DMS53 treated with DMSO at 0.1 percent for 48 hours (cell line): ENCODE data around the gene SNRPA.
"Not testable (repeated sequence)": the region's sequence is repeated elsewhere in the genome, so short reads cannot be mapped to it uniquely, and the experiment has no call there.

ENCODE experiments used
- DNase-seq: peaks from one replicate; lab custom pipeline; 2025; ENCODE audit not compliant: unreplicated experiment; lab: John Stamatoyannopoulos, UW

The SNRPA gene

GRCh38 chr19:40776364-40776763 is 25.4 kb downstream of the SNRPA start:
- no peak for DNase-seq

- DNase-seq = peak; percentile 97
These were observed 26.1 kb downstream of the SNRPA start for GRCh38 chr19:40776932-40777644.

- DNase-seq = no peak
These were observed 26.6 kb downstream of the SNRPA start for GRCh38 chr19:40777645-40777936.

GRCh38 chr19:40777937-40778705 is 27.1 kb downstream of the SNRPA start, which contains the start of gene RAB4B:
Gene RAB4B, plus strand, starts transcription at chr19:40778247. Its CDS starts 129 bp downstream, at chr19:40778376.
- peak; percentile 99 for DNase-seq

- no peak for DNase-seq
These were observed 27.8 kb downstream of the SNRPA start for GRCh38 chr19:40778706-40779284.

GRCh38 chr19:40780582-40780981 is 29.6 kb downstream of the SNRPA start:
- DNase-seq = no peak

GRCh38 chr19:40781140-40781539 is 30.1 kb downstream of the SNRPA start:
- DNase-seq = no peak

GRCh38 chr19:40783711-40784110 is 32.7 kb downstream of the SNRPA start:
- no peak for DNase-seq

- not testable (repeated sequence) for DNase-seq
These were observed 33.1 kb downstream of the SNRPA start for GRCh38 chr19:40784146-40784545.

- no peak for DNase-seq
These were observed 34.5 kb downstream of the SNRPA start for GRCh38 chr19:40785526-40785925.

- DNase-seq = no peak
These were observed 35.3 kb downstream of the SNRPA start for GRCh38 chr19:40786060-40787037.

- no peak for DNase-seq
These were observed 40.3 kb downstream of the SNRPA start for GRCh38 chr19:40791349-40791748.

GRCh38 chr19:40791996-40792395 is 41.0 kb downstream of the SNRPA start:
- DNase-seq = no peak

GRCh38 chr19:40797166-40797962 is 46.4 kb downstream of the SNRPA start:
- DNase-seq = no peak

GRCh38 chr19:40797963-40798682 is 47.1 kb downstream of the SNRPA start:
- peak; percentile 82 for DNase-seq

- peak; percentile 98 for DNase-seq
These were observed 47.9 kb downstream of the SNRPA start, which contains the start of gene EGLN2 for GRCh38 chr19:40798683-40799557. Gene EGLN2, plus strand, starts transcription at chr19:40799191. Its CDS starts 1,382 bp downstream, at chr19:40800573.

GRCh38 chr19:40799558-40800338 is 48.7 kb downstream of the SNRPA start:
- no peak for DNase-seq
